GM12801 (cell line): ENCODE data around the gene AMY2A.
"Not testable (repeated sequence)": the region's sequence is repeated elsewhere in the genome, so short reads cannot be mapped to it uniquely, and the experiment has no call there.

Experiments
- TF ChIP-seq, protein P1 (sequence below): IDR thresholded peaks from one replicate; pipeline ENCODE4 v1.5.1; 2011; ENCODE audit warnings: control low read depth; ENCODE audit not compliant: insufficient read length; ENCODE audit errors: extremely low read depth

Gene AMY2A

DNA sequence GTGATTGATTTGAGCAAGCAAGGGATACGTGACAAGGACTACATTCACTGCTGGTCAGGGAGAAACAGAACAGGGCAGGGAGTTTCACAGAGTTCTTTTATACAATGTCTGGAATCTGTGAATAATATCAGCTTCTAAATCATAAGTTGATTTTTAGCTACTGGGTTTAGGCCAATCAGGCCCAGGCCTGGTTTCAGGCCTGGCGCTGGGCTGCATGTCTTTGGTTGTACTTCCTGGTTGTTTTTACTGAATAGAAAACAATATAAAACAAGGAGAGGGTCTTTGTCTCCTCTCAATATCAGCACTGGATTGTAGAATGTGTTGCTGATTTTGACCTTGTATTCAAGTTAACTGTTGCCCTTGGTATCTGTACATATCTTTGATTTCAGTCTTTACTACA, 865 bp upstream of the AMY2A start:
- TF ChIP-seq, protein P1, sequence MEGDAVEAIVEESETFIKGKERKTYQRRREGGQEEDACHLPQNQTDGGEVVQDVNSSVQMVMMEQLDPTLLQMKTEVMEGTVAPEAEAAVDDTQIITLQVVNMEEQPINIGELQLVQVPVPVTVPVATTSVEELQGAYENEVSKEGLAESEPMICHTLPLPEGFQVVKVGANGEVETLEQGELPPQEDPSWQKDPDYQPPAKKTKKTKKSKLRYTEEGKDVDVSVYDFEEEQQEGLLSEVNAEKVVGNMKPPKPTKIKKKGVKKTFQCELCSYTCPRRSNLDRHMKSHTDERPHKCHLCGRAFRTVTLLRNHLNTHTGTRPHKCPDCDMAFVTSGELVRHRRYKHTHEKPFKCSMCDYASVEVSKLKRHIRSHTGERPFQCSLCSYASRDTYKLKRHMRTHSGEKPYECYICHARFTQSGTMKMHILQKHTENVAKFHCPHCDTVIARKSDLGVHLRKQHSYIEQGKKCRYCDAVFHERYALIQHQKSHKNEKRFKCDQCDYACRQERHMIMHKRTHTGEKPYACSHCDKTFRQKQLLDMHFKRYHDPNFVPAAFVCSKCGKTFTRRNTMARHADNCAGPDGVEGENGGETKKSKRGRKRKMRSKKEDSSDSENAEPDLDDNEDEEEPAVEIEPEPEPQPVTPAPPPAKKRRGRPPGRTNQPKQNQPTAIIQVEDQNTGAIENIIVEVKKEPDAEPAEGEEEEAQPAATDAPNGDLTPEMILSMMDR = no peak

DNA sequence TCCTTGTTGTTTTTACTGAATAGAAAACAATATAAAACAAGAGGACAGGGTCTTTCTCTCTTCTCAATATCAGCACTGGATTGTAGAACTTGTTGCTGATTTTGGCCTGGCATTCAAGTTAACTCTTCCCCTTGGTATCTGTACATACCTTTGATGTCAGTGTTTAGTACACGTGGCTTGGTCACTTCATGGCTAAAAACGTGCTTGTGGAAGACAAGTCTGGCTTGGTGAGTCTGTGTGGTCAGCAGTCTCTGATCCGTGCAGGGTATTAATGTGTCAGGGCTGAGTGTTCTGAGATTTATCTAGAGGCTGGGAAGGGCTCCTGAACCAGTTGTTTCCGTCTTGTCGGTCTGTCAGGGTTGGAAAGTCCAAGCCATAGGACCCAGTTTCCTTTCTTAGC, 38.2 kb downstream of the AMY2A start, which contains the start of gene AMY1A:
AMY1A (plus strand) TSS at position 301 of the 400 bp plus-strand sequence. CDS start 571 bp downstream, outside the sequence.
- TF ChIP-seq, protein P1 = not testable (repeated sequence)
